ENCODE measurements around the gene CHCHD3.

The CHCHD3 gene

DNA sequence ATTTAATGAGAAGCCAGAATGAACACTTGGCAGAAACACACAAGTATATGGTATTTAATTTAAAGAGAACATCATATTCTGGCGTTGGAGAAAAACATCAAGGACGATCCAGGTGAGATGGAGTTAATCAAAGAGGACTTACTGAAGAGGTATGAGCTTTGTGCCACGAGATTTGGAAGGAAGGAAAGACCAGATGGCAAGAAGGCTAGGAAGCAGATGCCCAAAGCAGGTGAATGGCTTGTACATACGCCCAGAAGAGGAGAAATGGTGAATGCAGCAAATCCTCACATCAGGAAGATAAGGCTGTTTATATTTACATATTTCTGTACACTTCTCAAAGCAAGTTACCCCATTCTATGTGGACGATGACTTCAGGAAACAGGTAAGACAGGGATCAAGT, 341.7 kb downstream of the CHCHD3 start:
- H3K27ac ChIP-seq: no peak overlapping the region
- TF ChIP-seq, protein P1, sequence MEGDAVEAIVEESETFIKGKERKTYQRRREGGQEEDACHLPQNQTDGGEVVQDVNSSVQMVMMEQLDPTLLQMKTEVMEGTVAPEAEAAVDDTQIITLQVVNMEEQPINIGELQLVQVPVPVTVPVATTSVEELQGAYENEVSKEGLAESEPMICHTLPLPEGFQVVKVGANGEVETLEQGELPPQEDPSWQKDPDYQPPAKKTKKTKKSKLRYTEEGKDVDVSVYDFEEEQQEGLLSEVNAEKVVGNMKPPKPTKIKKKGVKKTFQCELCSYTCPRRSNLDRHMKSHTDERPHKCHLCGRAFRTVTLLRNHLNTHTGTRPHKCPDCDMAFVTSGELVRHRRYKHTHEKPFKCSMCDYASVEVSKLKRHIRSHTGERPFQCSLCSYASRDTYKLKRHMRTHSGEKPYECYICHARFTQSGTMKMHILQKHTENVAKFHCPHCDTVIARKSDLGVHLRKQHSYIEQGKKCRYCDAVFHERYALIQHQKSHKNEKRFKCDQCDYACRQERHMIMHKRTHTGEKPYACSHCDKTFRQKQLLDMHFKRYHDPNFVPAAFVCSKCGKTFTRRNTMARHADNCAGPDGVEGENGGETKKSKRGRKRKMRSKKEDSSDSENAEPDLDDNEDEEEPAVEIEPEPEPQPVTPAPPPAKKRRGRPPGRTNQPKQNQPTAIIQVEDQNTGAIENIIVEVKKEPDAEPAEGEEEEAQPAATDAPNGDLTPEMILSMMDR (conservative IDR thresholded peaks at IDR 0.05): no peak

DNA sequence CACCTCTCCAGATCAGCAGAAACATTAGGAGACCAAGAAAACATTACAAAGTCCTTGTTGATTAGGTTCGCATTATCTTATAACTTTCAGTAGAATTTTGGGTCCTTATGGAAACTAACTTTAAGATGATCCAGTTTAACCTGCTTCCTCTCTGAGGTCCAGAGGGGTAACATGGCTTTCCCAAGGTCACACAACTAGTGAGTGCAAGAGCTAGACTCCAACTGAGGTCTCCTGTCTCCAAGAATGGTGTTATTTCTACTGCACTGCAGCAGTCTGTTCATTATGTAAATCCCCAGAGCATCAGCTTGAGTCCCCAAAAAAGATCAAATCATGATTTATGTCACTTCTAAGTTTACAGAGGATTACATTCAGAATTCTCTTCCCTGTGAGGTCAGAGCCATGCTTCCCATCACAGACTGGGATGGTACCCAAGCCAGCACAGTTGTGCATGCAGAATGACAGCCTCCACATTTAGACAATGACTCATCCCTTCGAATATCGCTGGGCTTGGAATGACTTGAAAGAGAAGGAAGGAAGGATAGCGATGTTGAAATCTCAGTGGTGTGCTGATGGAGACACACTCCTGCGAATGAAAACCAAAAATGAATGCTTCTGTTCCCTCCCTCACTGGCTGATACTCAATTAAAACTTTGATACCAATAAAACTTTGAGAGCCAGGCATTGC, 342.5 kb downstream of the CHCHD3 start:
- H3K27ac ChIP-seq: no peak overlapping the region
- TF ChIP-seq, protein P1 (conservative IDR thresholded peaks at IDR 0.05): no peak

DNA sequence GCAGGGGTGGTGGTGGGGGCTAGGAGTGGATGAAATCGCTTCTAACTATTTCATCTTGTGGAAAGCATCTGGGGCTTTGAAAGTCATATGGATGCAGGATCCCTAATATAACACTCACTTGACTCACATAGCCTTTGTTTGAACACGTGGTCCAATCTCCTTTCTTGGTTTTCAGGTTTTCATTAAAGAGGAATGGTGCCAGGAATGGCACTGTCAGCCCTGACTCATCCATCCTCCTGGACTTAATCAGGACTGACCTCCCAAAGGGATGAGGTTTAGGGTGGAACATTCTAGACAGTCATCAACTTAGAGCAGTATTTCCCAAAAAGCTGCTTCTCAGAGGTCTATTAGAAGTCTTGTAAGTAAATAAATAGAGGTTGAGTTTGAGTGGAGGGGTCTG, 343.6 kb downstream of the CHCHD3 start:
- no peak overlapping the region for H3K27ac ChIP-seq
- TF ChIP-seq, protein P1 (conservative IDR thresholded peaks at IDR 0.05): no peak

DNA sequence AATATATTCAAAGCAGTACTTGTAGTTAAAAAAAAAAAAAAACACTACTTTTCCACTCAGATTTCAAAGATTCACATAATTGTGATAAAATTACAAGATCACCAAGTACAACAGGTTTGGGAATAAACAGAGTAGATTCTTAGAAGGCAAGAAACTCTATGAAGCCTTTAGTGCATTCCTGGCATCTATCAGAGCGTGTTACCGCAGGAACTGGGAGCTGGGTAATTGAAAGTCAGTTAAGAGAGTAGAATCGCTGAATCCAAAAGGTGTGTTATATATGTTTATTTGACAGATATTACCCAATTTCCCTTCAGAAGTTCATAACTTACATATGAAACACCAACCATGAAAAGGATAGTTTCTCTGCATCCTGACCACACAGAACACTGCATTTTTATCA, 346.4 kb downstream of the CHCHD3 start:
- TF ChIP-seq, protein P1 (conservative IDR thresholded peaks at IDR 0.05): no peak
- H3K27ac ChIP-seq: no peak overlapping the region
